ENCODE results near the gene KRTAP1-5.
"Not testable (repeated sequence)": the region's sequence is repeated elsewhere in the genome, so short reads cannot be mapped to it uniquely, and the experiment has no call there.

KRTAP1-5 gene

GRCh38 chr17:41004397-41004796 is 22.6 kb downstream of the KRTAP1-5 start:
- TF ChIP-seq, protein P1, sequence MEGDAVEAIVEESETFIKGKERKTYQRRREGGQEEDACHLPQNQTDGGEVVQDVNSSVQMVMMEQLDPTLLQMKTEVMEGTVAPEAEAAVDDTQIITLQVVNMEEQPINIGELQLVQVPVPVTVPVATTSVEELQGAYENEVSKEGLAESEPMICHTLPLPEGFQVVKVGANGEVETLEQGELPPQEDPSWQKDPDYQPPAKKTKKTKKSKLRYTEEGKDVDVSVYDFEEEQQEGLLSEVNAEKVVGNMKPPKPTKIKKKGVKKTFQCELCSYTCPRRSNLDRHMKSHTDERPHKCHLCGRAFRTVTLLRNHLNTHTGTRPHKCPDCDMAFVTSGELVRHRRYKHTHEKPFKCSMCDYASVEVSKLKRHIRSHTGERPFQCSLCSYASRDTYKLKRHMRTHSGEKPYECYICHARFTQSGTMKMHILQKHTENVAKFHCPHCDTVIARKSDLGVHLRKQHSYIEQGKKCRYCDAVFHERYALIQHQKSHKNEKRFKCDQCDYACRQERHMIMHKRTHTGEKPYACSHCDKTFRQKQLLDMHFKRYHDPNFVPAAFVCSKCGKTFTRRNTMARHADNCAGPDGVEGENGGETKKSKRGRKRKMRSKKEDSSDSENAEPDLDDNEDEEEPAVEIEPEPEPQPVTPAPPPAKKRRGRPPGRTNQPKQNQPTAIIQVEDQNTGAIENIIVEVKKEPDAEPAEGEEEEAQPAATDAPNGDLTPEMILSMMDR (IDR thresholded peaks at IDR 0.05; ENCODE audit: insufficient read depth, low read length, poor library complexity, severe bottlenecking): no peak
- no peak for DNase-seq (ENCODE audit: extremely low read depth, insufficient read length)
- Histone ChIP-seq H3K27me3 (replicated peaks; ENCODE audit: control insufficient read depth, insufficient read depth, low read length) (no peaks in the 10 kb centered on the region; the same call in 1 of the 2 replicates), H3K36me3 (ENCODE audit: control insufficient read depth, insufficient read depth, low read length) (no peaks in the 10 kb centered on the region), H3K4me3 (replicated peaks; ENCODE audit: low read depth, low read length) (no peak overlapping the region)

- TF ChIP-seq, protein P1 (IDR thresholded peaks at IDR 0.05; ENCODE audit: insufficient read depth, low read length, poor library complexity, severe bottlenecking): no peak
- Histone ChIP-seq H3K27me3 (replicated peaks; ENCODE audit: control insufficient read depth, insufficient read depth, low read length) (no peaks in the 10 kb centered on the region; the same call in 1 of the 2 replicates), H3K4me3 (replicated peaks; ENCODE audit: low read depth, low read length) (no peak overlapping the region), H3K36me3 (ENCODE audit: control insufficient read depth, insufficient read depth, low read length) (no peaks in the 10 kb centered on the region)
- DNase-seq (ENCODE audit: extremely low read depth, insufficient read length): no peak
Measured at GRCh38 chr17:41003926-41004325, 23.1 kb downstream of the KRTAP1-5 start.

- Histone ChIP-seq H3K4me3 (replicated peaks; ENCODE audit: low read depth, low read length) (no peak overlapping the region), H3K27me3 (replicated peaks; ENCODE audit: control insufficient read depth, insufficient read depth, low read length) (no peaks in the 10 kb centered on the region; the same call in 1 of the 2 replicates), H3K36me3 (ENCODE audit: control insufficient read depth, insufficient read depth, low read length) (no peaks in the 10 kb centered on the region)
- TF ChIP-seq, protein P1 (IDR thresholded peaks at IDR 0.05; ENCODE audit: insufficient read depth, low read length, poor library complexity, severe bottlenecking): no peak
- DNase-seq (ENCODE audit: extremely low read depth, insufficient read length): no peak
Measured at GRCh38 chr17:41002814-41003213, 24.2 kb downstream of the KRTAP1-5 start.

DNA sequence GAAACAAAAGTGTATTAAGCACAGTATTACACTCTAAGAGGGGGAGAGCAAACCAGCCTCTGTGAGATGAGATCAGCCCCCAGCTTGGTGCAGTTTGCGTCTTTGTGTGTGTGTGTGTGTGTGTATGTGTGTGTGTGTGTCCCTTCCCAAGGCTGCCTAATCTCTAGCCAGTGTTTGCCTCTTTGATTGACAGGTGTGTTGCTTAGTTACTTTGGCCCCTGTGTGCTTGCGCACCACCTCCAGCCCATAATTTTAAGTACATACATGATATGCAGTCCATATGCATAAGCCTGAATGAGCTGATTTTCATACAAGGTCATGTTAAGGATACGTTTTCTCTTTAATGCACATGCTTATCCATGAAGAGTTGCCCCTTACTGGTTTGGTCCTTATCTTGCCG is 25.2 kb downstream of the KRTAP1-5 start:
- TF ChIP-seq, protein P1 (IDR thresholded peaks at IDR 0.05; ENCODE audit: insufficient read depth, low read length, poor library complexity, severe bottlenecking): no peak
- H3K4me3 ChIP-seq (replicated peaks; ENCODE audit: low read depth, low read length): no peak overlapping the region
- no peak for DNase-seq (ENCODE audit: extremely low read depth, insufficient read length)
- H3K27me3 ChIP-seq (replicated peaks; ENCODE audit: control insufficient read depth, insufficient read depth, low read length): no peaks in the 10 kb centered on the region; the same call in 1 of the 2 replicates
- no peaks in the 10 kb centered on the region for H3K36me3 ChIP-seq (ENCODE audit: control insufficient read depth, insufficient read depth, low read length)

DNA sequence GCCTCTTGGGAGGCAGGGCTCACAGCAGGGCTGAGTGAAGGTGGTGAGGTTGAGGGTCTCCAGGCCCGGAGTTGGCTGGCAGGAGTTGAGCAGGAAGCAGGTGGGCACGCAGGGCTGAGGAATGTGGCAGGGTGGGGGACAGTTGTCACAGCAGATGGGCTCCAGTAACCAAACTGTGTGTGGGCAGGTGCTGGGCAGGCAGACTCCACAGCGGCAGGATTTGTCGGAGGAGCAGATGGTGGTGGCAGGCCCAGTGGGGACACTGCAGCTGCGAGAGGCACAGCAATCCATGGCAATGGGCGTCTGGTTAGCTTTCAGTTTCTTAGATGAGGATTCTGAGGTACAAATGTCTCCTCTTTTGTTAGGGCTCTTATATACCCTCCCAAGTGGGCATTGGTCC is 27.4 kb downstream of the KRTAP1-5 start, which contains the start of gene KRTAP3-2:
TSS of gene KRTAP3-2 (minus strand) at position 344 of the 400 bp plus-strand sequence. CDS start at position 291, 53 bp downstream.
- H3K4me3 ChIP-seq (replicated peaks; ENCODE audit: low read depth, low read length); H3K36me3 ChIP-seq (ENCODE audit: control insufficient read depth, insufficient read depth, low read length); DNase-seq (ENCODE audit: extremely low read depth, insufficient read length); H3K27me3 ChIP-seq (replicated peaks; ENCODE audit: control insufficient read depth, insufficient read depth, low read length): not testable (repeated sequence)

GRCh38 chr17:40997361-40997760 is 29.6 kb downstream of the KRTAP1-5 start:
- Histone ChIP-seq H3K4me3 (replicated peaks; ENCODE audit: low read depth, low read length) (no peak overlapping the region), H3K27me3 (replicated peaks; ENCODE audit: control insufficient read depth, insufficient read depth, low read length) (no peaks in the 10 kb centered on the region), H3K36me3 (ENCODE audit: control insufficient read depth, insufficient read depth, low read length) (no peaks in the 10 kb centered on the region)
- DNase-seq (ENCODE audit: extremely low read depth, insufficient read length): no peak
- TF ChIP-seq, protein P1 (IDR thresholded peaks at IDR 0.05; ENCODE audit: insufficient read depth, low read length, poor library complexity, severe bottlenecking): no peak

All from GM06990 (cell line).